ENCODE measurements around the gene MRPL16. TPM values are rescaled to one million over a fixed set of nuclear protein-coding genes. Genes with fewer than 3 reads are reported as not detected.
A peak's percentile ranks its signal among the peaks of the same experiment; 100 is the strongest.

The MRPL16 gene
- total RNA-seq, 1 donor from 2014 or later = 76.9 TPM

GRCh38 chr11:59812220-59812619 lies 1.6 kb upstream of the MRPL16 start:
- no peak for DNase-seq (ENCODE audit: low read depth)
- no peak overlapping the region for H3K4me3 ChIP-seq (ENCODE audit: low read depth, low read length)
- TF ChIP-seq, protein P1, sequence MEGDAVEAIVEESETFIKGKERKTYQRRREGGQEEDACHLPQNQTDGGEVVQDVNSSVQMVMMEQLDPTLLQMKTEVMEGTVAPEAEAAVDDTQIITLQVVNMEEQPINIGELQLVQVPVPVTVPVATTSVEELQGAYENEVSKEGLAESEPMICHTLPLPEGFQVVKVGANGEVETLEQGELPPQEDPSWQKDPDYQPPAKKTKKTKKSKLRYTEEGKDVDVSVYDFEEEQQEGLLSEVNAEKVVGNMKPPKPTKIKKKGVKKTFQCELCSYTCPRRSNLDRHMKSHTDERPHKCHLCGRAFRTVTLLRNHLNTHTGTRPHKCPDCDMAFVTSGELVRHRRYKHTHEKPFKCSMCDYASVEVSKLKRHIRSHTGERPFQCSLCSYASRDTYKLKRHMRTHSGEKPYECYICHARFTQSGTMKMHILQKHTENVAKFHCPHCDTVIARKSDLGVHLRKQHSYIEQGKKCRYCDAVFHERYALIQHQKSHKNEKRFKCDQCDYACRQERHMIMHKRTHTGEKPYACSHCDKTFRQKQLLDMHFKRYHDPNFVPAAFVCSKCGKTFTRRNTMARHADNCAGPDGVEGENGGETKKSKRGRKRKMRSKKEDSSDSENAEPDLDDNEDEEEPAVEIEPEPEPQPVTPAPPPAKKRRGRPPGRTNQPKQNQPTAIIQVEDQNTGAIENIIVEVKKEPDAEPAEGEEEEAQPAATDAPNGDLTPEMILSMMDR (conservative IDR thresholded peaks at IDR 0.05; ENCODE audit: low read depth, low read length) = no peak

DNA sequence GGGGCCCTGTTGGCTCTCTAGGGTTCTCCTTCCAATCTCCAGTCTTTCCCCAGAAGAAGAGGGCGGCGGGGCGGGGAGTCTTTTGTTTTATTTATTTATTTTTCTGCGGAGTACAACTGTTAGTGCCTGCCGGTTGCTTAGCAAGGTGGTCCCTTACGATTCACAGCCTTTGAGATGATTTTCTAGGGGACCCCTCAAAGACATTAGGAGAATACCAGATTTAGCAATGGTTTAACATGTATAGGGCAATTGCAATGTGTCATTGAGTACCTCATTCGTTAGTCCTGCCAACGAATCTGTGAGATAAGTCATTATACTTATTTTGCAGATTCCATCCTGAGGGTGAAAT lies 307 bp upstream of the MRPL16 start:
- TF ChIP-seq, protein P1 (conservative IDR thresholded peaks at IDR 0.05; ENCODE audit: low read depth, low read length) = no peak
- DNase-seq (ENCODE audit: low read depth) = no peak
- peak overlapping the region; percentile 97 for H3K4me3 ChIP-seq (ENCODE audit: low read depth, low read length)

GRCh38 chr11:59807047-59807610 lies 3.4 kb downstream of the MRPL16 start:
- TF ChIP-seq, protein P1 (conservative IDR thresholded peaks at IDR 0.05; ENCODE audit: low read depth, low read length) = no peak

GRCh38 chr11:59804061-59804460 lies 6.5 kb downstream of the MRPL16 start:
- TF ChIP-seq, protein P1 (conservative IDR thresholded peaks at IDR 0.05; ENCODE audit: low read depth, low read length) = no peak
- DNase-seq (ENCODE audit: low read depth) = no peak

More at GRCh38 chr11:59807047-59807610, 3.4 kb downstream of the MRPL16 start:
- no peak overlapping the region for H3K4me3 ChIP-seq (ENCODE audit: low read depth, low read length)
- no peak for DNase-seq (ENCODE audit: low read depth)

GRCh38 chr11:59802639-59803176 lies 7.9 kb downstream of the MRPL16 start:
- TF ChIP-seq, protein P1 (conservative IDR thresholded peaks at IDR 0.05; ENCODE audit: low read depth, low read length) = peak; percentile 65
- H3K4me3 ChIP-seq (ENCODE audit: low read depth, low read length) = no peak overlapping the region
- no peak for DNase-seq (ENCODE audit: low read depth)

More at GRCh38 chr11:59804061-59804460, 6.5 kb downstream of the MRPL16 start:
- H3K4me3 ChIP-seq (ENCODE audit: low read depth, low read length) = no peak overlapping the region

GRCh38 chr11:59801981-59802638 lies 8.5 kb downstream of the MRPL16 start:
- H3K4me3 ChIP-seq (ENCODE audit: low read depth, low read length) = no peak overlapping the region
- DNase-seq (ENCODE audit: low read depth) = no peak
- TF ChIP-seq, protein P1 (conservative IDR thresholded peaks at IDR 0.05; ENCODE audit: low read depth, low read length) = no peak
